Neural progenitor cell (in vitro differentiated cells): ENCODE results near the gene TSACC. TPM values are rescaled to one million over a fixed set of nuclear protein-coding genes. Genes with fewer than 3 reads are reported as not detected.

ENCODE experiments used
- DNase-seq: peaks from one replicate; pipeline ENCODE4 v3.0.0-alpha.2; 2016; ENCODE audit warnings: low spot score
- H2AFZ ChIP-seq: fragments of 200-600 bp; sonication (generic); replicated peaks from 2 replicates; pipeline ENCODE4 v1.6.1; 2016; ENCODE audit warnings: antibody characterized with exemption
- H3F3A ChIP-seq: fragments of 200-600 bp; sonication (generic); 2 replicates; pipeline ENCODE4 v1.6.1; 2016; ENCODE audit warnings: antibody characterized with exemption, low read depth
- H3K27ac ChIP-seq: fragments of 200-600 bp; sonication (generic); 2 replicates; pipeline ENCODE4 v1.5.1; 2016; ENCODE audit warnings: mild to moderate bottlenecking
- H3K27me3 ChIP-seq: fragments of 200-600 bp; sonication (generic); 2 replicates; pipeline ENCODE4 v1.6.1; 2016; ENCODE audit warnings: mild to moderate bottlenecking, moderate library complexity
- H3K36me3 ChIP-seq: fragments of 200-600 bp; sonication (generic); 2 replicates; pipeline ENCODE4 v1.5.1; 2016
- H3K4me1 ChIP-seq: fragments of 200-600 bp; sonication (generic); 2 replicates; pipeline ENCODE4 v1.6.1; 2016; ENCODE audit warnings: mixed run types
- H3K4me2 ChIP-seq: fragments of 200-600 bp; sonication (generic); 2 replicates; pipeline ENCODE4 v1.6.1; 2016
- H3K4me3 ChIP-seq: fragments of 200-600 bp; sonication (generic); 2 replicates; pipeline ENCODE4 v1.5.1; 2016
- H3K79me2 ChIP-seq: fragments of 200-600 bp; sonication (generic); 2 replicates; pipeline ENCODE4 v1.6.1; 2016; ENCODE audit warnings: low read depth
- H3K9ac ChIP-seq: fragments of 200-600 bp; sonication (generic); 2 replicates; pipeline ENCODE4 v1.6.1; 2016
- H3K9me3 ChIP-seq: fragments of 200-600 bp; sonication (generic); 2 replicates; pipeline ENCODE4 v1.5.1; 2016; ENCODE audit warnings: low read depth
- H4K20me1 ChIP-seq: fragments of 200-600 bp; sonication (generic); 2 replicates; pipeline ENCODE4 v1.6.1; 2016; ENCODE audit warnings: low read depth
- H3K27ac Mint-ChIP-seq: 3 replicates; pipeline ENCODE4 v1.8.0; 2021; ENCODE audit warnings: mixed read lengths
- H3K27me3 Mint-ChIP-seq: 2 replicates; pipeline ENCODE4 v1.8.0; 2022; ENCODE audit warnings: low read depth, mild to moderate bottlenecking, inconsistent platforms, moderate library complexity, mixed read lengths; ENCODE audit not compliant: insufficient read depth
- H3K36me3 Mint-ChIP-seq: 3 replicates; pipeline ENCODE4 v1.8.0; 2021; ENCODE audit warnings: mixed read lengths
- H3K4me1 Mint-ChIP-seq: 3 replicates; pipeline ENCODE4 v1.8.0; 2021; ENCODE audit warnings: mixed read lengths
- H3K4me3 Mint-ChIP-seq: 3 replicates; pipeline ENCODE4 v1.8.0; 2021; ENCODE audit warnings: mild to moderate bottlenecking, moderate library complexity, mixed read lengths
- H3K9me3 Mint-ChIP-seq: 3 replicates; pipeline ENCODE4 v1.8.0; 2020; ENCODE audit warnings: mixed read lengths
- CTCF ChIP-seq: fragments of 200-600 bp; sonication (generic); IDR thresholded peaks from 2 replicates; pipeline ENCODE4 v1.5.1; 2017; ENCODE audit warnings: antibody characterized with exemption, mild to moderate bottlenecking
- EZH2 ChIP-seq: fragments of 200-600 bp; sonication (generic); IDR thresholded peaks from 2 replicates; pipeline ENCODE4 v1.6.1; 2017; ENCODE audit warnings: antibody characterized with exemption, mild to moderate bottlenecking, moderate library complexity
- EZH2phosphoT487 ChIP-seq: fragments of 200-600 bp; sonication (generic); IDR thresholded peaks from 2 replicates; pipeline ENCODE4 v1.6.1; 2017; ENCODE audit warnings: antibody characterized with exemption
- total RNA-seq: library from RNA; depleted of rRNA; stranded (reverse); fragments of >200 nt; gene quantifications from 2 replicates; pipeline ENCODE4 v1.2.3, GENCODE V29; 2015; ENCODE audit warnings: low replicate concordance

TSACC gene
- total RNA-seq, 1 donor from 2014 or later, result not detected

- Mint-ChIP-seq H3K27me3 (peaks cover 42% of the 10 kb centered on the region), H3K4me3 (no peak overlapping the region), H3K9me3 (no peaks in the 10 kb centered on the region), H3K27ac (no peak overlapping the region), H3K36me3 (no peaks in the 10 kb centered on the region), H3K4me1 (peaks cover 14% of the 10 kb centered on the region)
- H4K20me1 ChIP-seq, result no peaks in the 10 kb centered on the region
- H3K79me2 ChIP-seq, result no peaks in the 10 kb centered on the region
- no peaks in the 10 kb centered on the region for H3K9me3 ChIP-seq
- peaks cover 4% of the 10 kb centered on the region for H3K4me1 ChIP-seq
- H3F3A ChIP-seq, result peaks cover 4% of the 10 kb centered on the region
- no peak overlapping the region for H2AFZ ChIP-seq
- TF ChIP-seq EZH2phosphoT487 (no peak), CTCF (peak; percentile 51)
- peaks cover 40% of the 10 kb centered on the region for H3K27me3 ChIP-seq
- DNase-seq, result peak; percentile 64
- no peak overlapping the region for H3K9ac ChIP-seq
- H3K4me2 ChIP-seq, result no peak overlapping the region
- no peaks in the 10 kb centered on the region for H3K36me3 ChIP-seq
- no peak overlapping the region for H3K27ac ChIP-seq
- no peak overlapping the region for H3K4me3 ChIP-seq
These were observed 21.6 kb downstream of the TSACC start for GRCh38 chr1:156359973-156360372.

DNA sequence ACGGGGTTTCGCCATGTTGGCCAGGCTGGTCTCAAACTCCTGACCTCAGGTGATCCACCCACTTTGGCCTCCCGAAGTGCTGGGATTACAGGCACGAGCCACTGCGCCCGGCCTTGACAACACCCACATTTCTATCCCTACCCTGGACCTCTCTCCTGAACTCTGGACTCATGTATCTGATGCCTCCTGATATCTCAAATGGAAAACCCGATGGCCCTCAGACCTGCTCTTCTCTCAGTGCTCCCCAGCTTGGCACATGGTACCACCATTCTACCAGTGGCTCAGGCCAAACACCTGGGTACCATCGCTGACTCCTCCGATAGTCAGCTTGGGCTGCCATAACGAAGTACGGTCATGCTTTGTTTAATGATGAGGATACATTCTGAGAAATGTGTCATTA lies 22.2 kb downstream of the TSACC start:
- TF ChIP-seq EZH2phosphoT487 (no peak), CTCF (no peak), EZH2 (no peak)
- Mint-ChIP-seq H3K27ac (no peak overlapping the region), H3K4me1 (peaks cover 14% of the 10 kb centered on the region), H3K9me3 (no peaks in the 10 kb centered on the region), H3K36me3 (no peaks in the 10 kb centered on the region), H3K4me3 (no peak overlapping the region), H3K27me3 (peaks cover 44% of the 10 kb centered on the region)
- Histone ChIP-seq H3K9ac (no peak overlapping the region), H3K36me3 (no peaks in the 10 kb centered on the region), H3K79me2 (no peaks in the 10 kb centered on the region), H3K9me3 (no peaks in the 10 kb centered on the region), H3K27ac (no peak overlapping the region), H4K20me1 (no peaks in the 10 kb centered on the region), H3K4me1 (peaks cover 4% of the 10 kb centered on the region), H2AFZ (no peak overlapping the region), H3K4me3 (no peak overlapping the region), H3F3A (peaks cover 4% of the 10 kb centered on the region), H3K27me3 (peaks cover 42% of the 10 kb centered on the region), H3K4me2 (no peak overlapping the region)
- no peak for DNase-seq

DNA sequence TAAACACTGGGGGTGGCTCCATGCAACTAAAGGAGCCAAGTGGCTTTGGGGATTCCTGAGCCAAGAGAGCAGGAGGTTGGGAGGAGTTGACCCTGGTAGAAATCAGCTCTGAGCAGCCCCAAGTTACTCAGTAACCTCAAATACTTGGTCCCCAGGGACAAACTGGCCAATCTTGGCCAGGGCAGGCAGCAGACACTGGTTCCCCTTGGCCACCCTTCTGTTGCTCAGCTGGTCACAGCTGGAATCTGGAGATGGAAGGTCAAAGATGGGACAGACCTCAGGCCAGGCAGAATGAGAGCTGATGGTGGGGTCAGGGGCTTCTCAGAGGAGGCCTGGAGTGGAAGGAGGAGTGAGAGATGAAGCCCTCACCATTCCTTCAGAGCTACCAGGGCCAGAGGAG lies 27.4 kb downstream of the TSACC start:
- H3K4me1 Mint-ChIP-seq, result peaks cover 4% of the 10 kb centered on the region
- Histone ChIP-seq H3K9me3 (no peaks in the 10 kb centered on the region), H3K27me3 (peaks cover 46% of the 10 kb centered on the region), H3F3A (peaks cover 8% of the 10 kb centered on the region), H3K4me3 (no peak overlapping the region), H4K20me1 (no peaks in the 10 kb centered on the region), H3K79me2 (no peaks in the 10 kb centered on the region), H3K9ac (no peak overlapping the region), H3K4me2 (no peak overlapping the region), H3K4me1 (peaks cover 10% of the 10 kb centered on the region), H2AFZ (no peak overlapping the region), H3K27ac (no peak overlapping the region), H3K36me3 (no peaks in the 10 kb centered on the region)
- H3K27me3 Mint-ChIP-seq, result peaks cover 43% of the 10 kb centered on the region
- H3K9me3 Mint-ChIP-seq, result no peaks in the 10 kb centered on the region
- H3K4me3 Mint-ChIP-seq, result no peak overlapping the region
- no peak for DNase-seq
- TF ChIP-seq CTCF (no peak), EZH2 (no peak), EZH2phosphoT487 (no peak)
- H3K27ac Mint-ChIP-seq, result no peak overlapping the region
- no peaks in the 10 kb centered on the region for H3K36me3 Mint-ChIP-seq
